D721Med (cell line): ENCODE results near the gene SHROOM2.

Experiments used
- DNase-seq: peaks from one replicate; pipeline ENCODE4 v3.0.0; 2011; ENCODE audit warnings: low spot score; ENCODE audit not compliant: insufficient read length
- FAIRE-seq: peaks from 2 replicates; lab custom pipeline; 2011; peaks lifted over from hg19 to GRCh38; lab: Jason Lieb, UNC
- TF ChIP-seq, protein P1 (sequence below): IDR thresholded peaks from 2 replicates; pipeline ENCODE4 v1.5.1; 2012; ENCODE audit warnings: mild to moderate bottlenecking, control low read depth; ENCODE audit not compliant: insufficient read depth; ENCODE audit errors: missing control alignments

SHROOM2 gene

DNA sequence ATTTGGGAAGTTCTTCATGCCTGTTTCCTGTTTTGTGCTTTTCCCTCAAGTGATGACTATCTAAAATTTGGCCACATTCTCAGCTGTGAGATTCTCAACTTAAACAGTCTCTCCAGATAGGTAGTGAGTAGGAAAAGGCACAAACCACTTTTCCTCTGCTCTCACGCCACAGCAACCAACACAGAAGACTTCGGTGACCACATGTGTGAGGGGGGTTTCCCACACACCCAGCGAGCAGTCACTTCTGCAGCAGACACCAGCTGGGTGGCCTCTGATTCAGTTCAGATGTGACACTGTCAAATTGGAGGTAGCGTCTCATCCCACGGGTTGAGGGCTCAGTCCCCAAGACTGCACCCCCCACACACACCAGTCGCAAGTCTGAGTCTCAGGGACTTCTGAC lies 155.9 kb downstream of the SHROOM2 start:
- DNase-seq (no peak), FAIRE-seq (no peak)
- TF ChIP-seq, protein P1, sequence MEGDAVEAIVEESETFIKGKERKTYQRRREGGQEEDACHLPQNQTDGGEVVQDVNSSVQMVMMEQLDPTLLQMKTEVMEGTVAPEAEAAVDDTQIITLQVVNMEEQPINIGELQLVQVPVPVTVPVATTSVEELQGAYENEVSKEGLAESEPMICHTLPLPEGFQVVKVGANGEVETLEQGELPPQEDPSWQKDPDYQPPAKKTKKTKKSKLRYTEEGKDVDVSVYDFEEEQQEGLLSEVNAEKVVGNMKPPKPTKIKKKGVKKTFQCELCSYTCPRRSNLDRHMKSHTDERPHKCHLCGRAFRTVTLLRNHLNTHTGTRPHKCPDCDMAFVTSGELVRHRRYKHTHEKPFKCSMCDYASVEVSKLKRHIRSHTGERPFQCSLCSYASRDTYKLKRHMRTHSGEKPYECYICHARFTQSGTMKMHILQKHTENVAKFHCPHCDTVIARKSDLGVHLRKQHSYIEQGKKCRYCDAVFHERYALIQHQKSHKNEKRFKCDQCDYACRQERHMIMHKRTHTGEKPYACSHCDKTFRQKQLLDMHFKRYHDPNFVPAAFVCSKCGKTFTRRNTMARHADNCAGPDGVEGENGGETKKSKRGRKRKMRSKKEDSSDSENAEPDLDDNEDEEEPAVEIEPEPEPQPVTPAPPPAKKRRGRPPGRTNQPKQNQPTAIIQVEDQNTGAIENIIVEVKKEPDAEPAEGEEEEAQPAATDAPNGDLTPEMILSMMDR, result no peak

DNA sequence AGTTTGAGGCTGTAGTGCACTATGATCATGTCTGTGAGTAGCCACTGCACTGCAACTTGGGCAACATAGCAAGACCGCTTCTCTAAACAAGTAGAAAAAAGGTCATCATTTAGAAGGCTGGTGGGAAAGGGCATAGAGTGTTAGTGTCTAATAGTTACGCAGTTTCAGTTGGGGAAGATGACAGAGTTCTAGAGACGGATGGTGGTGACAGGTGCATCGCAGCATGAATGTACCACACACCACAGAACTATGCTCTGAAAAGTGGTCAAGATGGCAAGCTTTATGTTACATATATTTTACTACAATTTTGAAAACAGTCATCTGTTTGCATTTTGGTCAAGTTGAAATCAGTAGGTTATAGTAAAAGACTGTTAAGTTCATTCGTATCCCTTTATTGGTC lies 157.2 kb downstream of the SHROOM2 start:
- DNase-seq, result no peak
- FAIRE-seq, result no peak

DNA sequence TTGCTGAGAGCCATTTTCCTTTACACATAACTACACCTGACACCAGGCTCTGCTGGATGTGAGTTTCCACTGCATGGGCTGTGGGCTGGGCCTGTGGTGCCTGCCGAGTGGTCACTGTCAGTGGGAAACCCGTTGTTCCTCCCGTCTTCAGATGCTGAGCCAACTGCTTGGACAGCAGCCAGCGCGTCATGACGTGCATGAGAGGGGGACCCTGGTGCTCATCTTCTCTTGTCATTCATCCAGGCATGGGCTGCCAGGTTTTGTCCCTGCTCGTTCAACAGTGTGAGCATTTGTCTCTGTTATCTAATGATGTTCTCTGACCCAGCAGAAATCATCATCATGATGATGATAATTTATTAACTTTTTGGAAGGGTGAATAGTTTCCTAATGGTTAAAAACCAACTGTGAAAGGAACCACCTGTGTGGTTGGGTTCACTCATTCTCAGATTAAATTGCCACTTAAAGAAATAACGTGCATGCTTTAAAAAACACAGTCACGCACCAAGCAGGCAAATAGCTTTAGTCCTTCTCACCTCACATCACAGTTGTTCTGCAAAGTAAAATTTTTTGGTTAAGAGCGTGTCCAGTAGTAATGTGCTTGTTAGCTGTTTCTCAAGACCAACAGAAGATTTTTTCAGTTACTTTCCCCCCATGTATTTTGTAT lies 161.0 kb downstream of the SHROOM2 start:
- no peak for FAIRE-seq
- TF ChIP-seq, protein P1, result no peak
- DNase-seq, result no peak

More for the DNA sequence above, 157.2 kb downstream of the SHROOM2 start:
- TF ChIP-seq, protein P1, result no peak

DNA sequence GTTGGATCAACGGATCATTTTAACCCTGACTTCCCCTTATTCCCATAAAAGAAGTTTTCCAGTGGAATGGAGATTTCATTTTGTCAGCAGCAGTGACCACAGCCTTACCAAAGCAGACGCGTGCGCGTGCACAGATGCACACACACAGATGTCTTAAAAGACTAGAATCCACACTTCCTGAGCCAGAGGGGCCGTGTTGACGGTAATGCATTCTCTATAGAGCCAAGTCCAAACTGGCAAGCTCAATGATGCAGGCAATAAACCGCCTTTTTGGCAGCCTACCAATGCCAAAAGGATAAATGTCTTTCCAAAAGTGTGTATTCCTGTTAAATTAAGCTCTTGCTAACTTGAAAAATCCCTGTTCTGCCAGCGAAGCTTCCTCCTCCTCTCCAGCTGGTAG lies 162.2 kb downstream of the SHROOM2 start:
- no peak for FAIRE-seq
- DNase-seq, result no peak
- TF ChIP-seq, protein P1, result no peak

DNA sequence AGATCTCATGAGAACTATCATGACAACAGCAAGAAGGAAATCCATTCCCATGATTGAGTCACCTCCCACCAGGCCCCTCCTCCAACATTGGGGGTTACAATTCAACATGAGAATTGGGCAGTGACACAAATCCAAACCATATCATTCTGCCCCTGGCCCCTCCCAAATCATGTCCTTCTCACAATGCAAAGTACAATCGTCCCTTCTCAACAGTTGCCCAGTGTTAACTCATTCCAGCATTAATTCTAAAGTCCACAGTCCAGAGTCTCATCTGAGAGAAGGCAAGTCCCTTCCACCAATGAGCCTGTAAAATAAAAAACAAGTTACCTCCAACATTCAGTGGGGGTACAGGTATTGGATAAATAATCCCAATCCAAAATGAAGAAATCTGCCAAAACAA lies 166.1 kb downstream of the SHROOM2 start:
- DNase-seq (no peak), FAIRE-seq (no peak)
- TF ChIP-seq, protein P1, result no peak

DNA sequence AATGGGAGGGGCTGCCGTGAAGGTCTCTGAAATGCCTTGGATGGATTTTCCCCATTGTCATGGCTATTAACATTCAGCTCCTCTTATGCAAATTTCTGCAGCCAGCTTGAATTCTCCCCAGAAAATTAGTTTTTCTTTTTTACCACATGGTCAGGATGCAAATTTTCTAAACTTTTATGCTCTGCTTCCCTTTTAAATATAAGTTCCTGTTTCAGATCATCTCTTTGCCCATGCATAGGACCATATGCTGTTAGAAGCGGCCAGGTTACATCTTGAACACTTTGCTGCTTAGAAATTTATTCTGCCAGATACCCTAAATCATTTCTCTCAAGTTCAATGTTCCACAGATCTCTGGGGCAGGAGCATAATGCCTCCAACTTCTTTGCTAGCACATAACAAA lies 167.2 kb downstream of the SHROOM2 start:
- TF ChIP-seq, protein P1, result no peak
- no peak for FAIRE-seq
- DNase-seq, result no peak

DNA sequence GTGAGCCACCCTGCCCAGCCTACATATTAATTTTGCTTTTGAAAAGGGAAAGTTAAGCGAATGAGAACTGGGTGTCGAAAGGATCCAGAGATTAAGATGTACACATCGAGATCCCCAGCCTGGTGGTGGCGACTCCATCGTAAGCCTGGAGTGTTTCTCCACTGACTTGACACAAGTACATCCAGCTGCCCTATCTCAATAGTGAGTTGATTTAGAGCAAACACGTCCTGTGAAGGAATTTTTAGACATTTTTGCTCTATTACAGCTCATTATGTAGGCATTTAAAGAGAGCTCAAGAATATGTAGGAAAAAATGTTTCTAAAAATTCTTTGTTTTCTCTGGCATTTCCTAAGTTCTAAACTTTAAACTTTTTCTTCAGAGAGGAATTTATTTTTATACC lies 169.3 kb downstream of the SHROOM2 start:
- DNase-seq (no peak), FAIRE-seq (no peak)
- TF ChIP-seq, protein P1, result no peak
